ENCODE results near the gene SELENON. TPM values are rescaled to one million over a fixed set of nuclear protein-coding genes. Genes with fewer than 3 reads are reported as not detected.
A peak's percentile ranks its signal among the peaks of the same experiment; 100 is the strongest.

Gene SELENON
- polyA plus RNA-seq, 12 donors: 46.6 to 86.5 (median 57.8) TPM; not detected in 1

- DNase-seq: peak; percentile 85
These were observed 59.2 kb downstream of the SELENON start, which contains the start of gene AUNIP for GRCh38 chr1:25858906-25859789. TSS of gene AUNIP (minus strand) at chr1:25859457. CDS start at chr1:25859357, 100 bp downstream.

- no peak for DNase-seq
These were observed 61.6 kb downstream of the SELENON start for GRCh38 chr1:25861316-25862286.

GRCh38 chr1:25862785-25863485, 62.9 kb downstream of the SELENON start:
- no peak for DNase-seq

GRCh38 chr1:25863486-25864262, 63.7 kb downstream of the SELENON start:
- no peak for DNase-seq

- no peak for DNase-seq
These were observed 64.4 kb downstream of the SELENON start for GRCh38 chr1:25864434-25864833.

GRCh38 chr1:25866288-25866687, 66.3 kb downstream of the SELENON start:
- no peak for DNase-seq

GRCh38 chr1:25867210-25867991, 67.4 kb downstream of the SELENON start:
- no peak for DNase-seq

Other genes with a start within 250 kb of the SELENON start
- 10 to 100 TPM in 9 of 12 donors, 1 to 10 TPM in 2, not detected in 1; 9.3 to 16.2 (median 11.6) TPM for gene MAN1C1, start 183.4 kb upstream of the SELENON start, polyA plus RNA-seq (ENCODE audit: insufficient read length in 12 of 12)
- 10 to 100 TPM in 11 of 12 donors, not detected in 1; 58.6 to 85.0 (median 65.0) TPM for gene MTFR1L, start 19.8 kb downstream of the SELENON start, polyA plus RNA-seq (ENCODE audit: insufficient read length in 12 of 12)
- gene AUNIP, start 59.3 kb downstream of the SELENON start, polyA plus RNA-seq (ENCODE audit: insufficient read length in 12 of 12): 1 to 10 TPM in 8 of 12 donors, under 1 TPM in 2, not detected in 2; 0.62 to 2.2 (median 1.4) TPM
- gene PAQR7, start 75.5 kb downstream of the SELENON start, polyA plus RNA-seq (ENCODE audit: insufficient read length in 12 of 12): 10 to 100 TPM in 1 of 12 donors, 1 to 10 TPM in 10, not detected in 1; 5.2 to 12.1 (median 7.0) TPM
- gene STMN1, start 106.2 kb downstream of the SELENON start, polyA plus RNA-seq (ENCODE audit: insufficient read length in 12 of 12): 100 to 1,000 TPM in 11 of 12 donors, not detected in 1; 416 to 861 (median 621) TPM
- gene PAFAH2, start 197.9 kb downstream of the SELENON start, polyA plus RNA-seq (ENCODE audit: insufficient read length in 12 of 12): 100 to 1,000 TPM in 2 of 12 donors, 10 to 100 TPM in 10; 29.4 to 316 (median 79.5) TPM
- gene EXTL1, start 221.6 kb downstream of the SELENON start, polyA plus RNA-seq (ENCODE audit: insufficient read length in 12 of 12): 1 to 10 TPM in 10 of 12 donors, not detected in 2; 1.3 to 5.8 (median 3.4) TPM
- 1 to 10 TPM in 4 of 12 donors, under 1 TPM in 6, not detected in 2; 0.08 to 1.8 (median 0.78) TPM for gene SLC30A2, start 245.9 kb downstream of the SELENON start, polyA plus RNA-seq (ENCODE audit: insufficient read length in 12 of 12)